HCT116 (cell line): ENCODE measurements around the gene OGDHL. TPM values are rescaled to one million over a fixed set of nuclear protein-coding genes. Genes with fewer than 3 reads are reported as not detected.

Experiments used
- ATAC-seq: fragments of 200-7000 bp; cut with Tn5 transposase; 2 replicates; pipeline ENCODE4 v1.9.1; 2020; ENCODE audit warnings: mild to moderate bottlenecking, moderate library complexity
- BruUV-seq: library from RNA; stranded (reverse); fragments of 400-500 nt; replicated peaks from 2 replicates; lab custom pipeline; 2021; lab: Mats Ljungman, UMichigan
- CTCF ChIA-PET: fragments of 300-600 bp; sonication (Branson Sonifier 250); formaldehyde crosslinking; loops from one replicate; lab custom pipeline; 2021; ENCODE audit warnings: antibody characterized with exemption; lab: Charles Lee
- POLR2A ChIA-PET: fragments of 300-600, 350-600 bp; sonication (Branson Sonifier 250); formaldehyde crosslinking; loops from one replicate; lab custom pipeline; 2021; ENCODE audit warnings: antibody characterized with exemption; lab: Charles Lee
- RAD21 ChIA-PET, 2 experiments: fragments of 300-600 bp; sonication (Branson Sonifier 250); formaldehyde crosslinking; loops; one replicate each; lab custom pipeline; 2023; ENCODE audit warnings: low total read pairs in 2 of 2; ENCODE audit not compliant: uncharacterized antibody in 2 of 2, unreplicated experiment in 2 of 2, low non-redundant PET in 1 of 2; lab: Charles Lee
- DNase-seq: peaks from one replicate; pipeline ENCODE4 v3.0.0-alpha.2; 2010; ENCODE audit warnings: low read depth, low spot score
- H2AFZ ChIP-seq: fragments of 200-600 bp; shearing (Covaris generic), sonication (generic); 2 replicates; pipeline ENCODE4 v1.6.1; 2017; ENCODE audit warnings: low read depth, mixed run types, mixed read lengths, antibody characterized with exemption, low read length; ENCODE audit not compliant: poor library complexity, severe bottlenecking
- H3K27ac ChIP-seq: 2 replicates; pipeline ENCODE4 v1.5.1; 2012; ENCODE audit warnings: low read depth, low read length
- H3K27me3 ChIP-seq: fragments of 200-600 bp; sonication (generic); 2 replicates; pipeline ENCODE4 v1.6.1; 2016; ENCODE audit warnings: mixed run types, low read length, mixed read lengths; ENCODE audit not compliant: insufficient read depth
- H3K36me3 ChIP-seq, 2 experiments: fragments of 200-500 bp in 1 of 2; fragments of 200-600 bp in 1 of 2; sonication (Bioruptor generic) in 1 of 2; sonication (generic) in 1 of 2; 2 replicates each; pipeline versions ENCODE4 v1.5.1 to v1.6.1; 2014 to 2016; ENCODE audit warnings: low read length in 2 of 2, inconsistent platforms in 1 of 2, mixed read lengths in 1 of 2, mixed run types in 1 of 2; ENCODE audit not compliant: insufficient read depth in 2 of 2, control insufficient read depth in 1 of 2
- H3K4me1 ChIP-seq, 2 experiments: fragments of 200-600 bp in 1 of 2; sonication (generic) in 1 of 2; 2 replicates each; pipeline versions ENCODE4 v1.5.1 to v1.6.1; 2012 to 2017; ENCODE audit warnings: low read length in 2 of 2, inconsistent platforms in 1 of 2, mild to moderate bottlenecking in 1 of 2, mixed read lengths in 1 of 2, mixed run types in 1 of 2, moderate library complexity in 1 of 2; ENCODE audit not compliant: insufficient read depth in 2 of 2, control insufficient read depth in 1 of 2
- H3K4me2 ChIP-seq: fragments of 200-600 bp; sonication (generic); 2 replicates; pipeline ENCODE4 v1.6.1; 2017; ENCODE audit warnings: mixed run types, low read length, mixed read lengths
- H3K4me3 ChIP-seq, 2 experiments: fragments of 200-600 bp in 1 of 2; sonication (generic) in 1 of 2; replicated peaks in 1 of 2; 2 replicates each; pipeline ENCODE4 v1.5.1; 2011 to 2016; ENCODE audit warnings: low read length in 2 of 2, control low read depth in 1 of 2, low read depth in 1 of 2, mild to moderate bottlenecking in 1 of 2, mixed read lengths in 1 of 2, mixed run types in 1 of 2
- H3K79me2 ChIP-seq: fragments of 200-600 bp; sonication (generic); 2 replicates; pipeline ENCODE4 v1.6.1; 2017; ENCODE audit warnings: mild to moderate bottlenecking, mixed run types, low read length, moderate library complexity, mixed read lengths; ENCODE audit not compliant: insufficient read depth
- H3K9ac ChIP-seq: fragments of 200-600 bp; sonication (generic); 2 replicates; pipeline ENCODE4 v1.6.1; 2016; ENCODE audit warnings: low read length, mixed read lengths
- H3K9me2 ChIP-seq: fragments of 200-600 bp; sonication (generic), shearing (Covaris generic); 2 replicates; pipeline ENCODE4 v1.6.1; 2017; ENCODE audit warnings: mixed run types, mild to moderate bottlenecking, moderate library complexity; ENCODE audit not compliant: insufficient read depth
- H3K9me3 ChIP-seq, 2 experiments: fragments of 200-500 bp in 1 of 2; fragments of 200-600 bp in 1 of 2; sonication (Bioruptor generic) in 1 of 2; sonication (generic) in 1 of 2; 2 replicates each; pipeline ENCODE4 v1.6.1; 2014 to 2017; ENCODE audit warnings: low read length in 2 of 2, mixed read lengths in 2 of 2, inconsistent platforms in 1 of 2, low read depth in 1 of 2, mild to moderate bottlenecking in 1 of 2, mixed run types in 1 of 2, moderate library complexity in 1 of 2; ENCODE audit not compliant: control insufficient read depth in 1 of 2, insufficient read depth in 1 of 2
- H4K20me1 ChIP-seq: fragments of 200-600 bp; sonication (generic), shearing (Covaris generic); 2 replicates; pipeline ENCODE4 v1.6.1; 2017; ENCODE audit warnings: mixed run types, mild to moderate bottlenecking, moderate library complexity; ENCODE audit not compliant: insufficient read depth
- CBX3 ChIP-seq: IDR thresholded peaks from 2 replicates; pipeline ENCODE4 v1.6.1; 2012; ENCODE audit warnings: low read depth
- CEBPB ChIP-seq: IDR thresholded peaks from 2 replicates; pipeline ENCODE4 v1.6.1; 2012; ENCODE audit warnings: low read depth
- EZH2 ChIP-seq: fragments of 200-600 bp; sonication (generic); IDR thresholded peaks from 2 replicates; pipeline ENCODE4 v1.6.1; 2017; ENCODE audit warnings: antibody characterized with exemption, mixed run types
- EZH2phosphoT487 ChIP-seq: fragments of 200-600 bp; IDR thresholded peaks from 2 replicates; pipeline ENCODE4 v1.6.1; 2018; ENCODE audit warnings: antibody characterized with exemption, borderline replicate concordance
- JUND ChIP-seq: IDR thresholded peaks from 2 replicates; pipeline ENCODE4 v1.6.1; 2012
- MAX ChIP-seq: IDR thresholded peaks from 2 replicates; pipeline ENCODE4 v1.6.1; 2012
- SP1 ChIP-seq: IDR thresholded peaks from 2 replicates; pipeline ENCODE4 v1.6.1; 2012; ENCODE audit warnings: low read depth
- SRF ChIP-seq: IDR thresholded peaks from 2 replicates; pipeline ENCODE4 v1.6.1; 2012; ENCODE audit warnings: low read depth
- TCF7L2 ChIP-seq: IDR thresholded peaks from 2 replicates; pipeline ENCODE4 v1.7.0; 2011; ENCODE audit warnings: borderline replicate concordance, inconsistent platforms; ENCODE audit not compliant: insufficient read depth, insufficient read length; ENCODE audit errors: extremely low read depth
- ZBTB33 ChIP-seq: IDR thresholded peaks from 2 replicates; pipeline ENCODE4 v1.6.1; 2011; ENCODE audit warnings: mild to moderate bottlenecking, low read length, moderate library complexity; ENCODE audit not compliant: insufficient replicate concordance; ENCODE audit errors: extremely low read depth
- ZFX ChIP-seq: fragments of 450-650 bp; IDR thresholded peaks from 2 replicates; pipeline ENCODE4 v1.6.1; 2017
- intact Hi-C: fragments of 100-400 bp; cut with micrococcal nuclease; formaldehyde crosslinking; loops from 2 replicates; pipeline ENCODE4 v1.10.0; 2022
- total RNA-seq: library from RNA; stranded (reverse); gene quantifications from one replicate; pipeline ENCODE4 v1.2.1, GENCODE V29; 2021; ENCODE audit not compliant: unreplicated experiment

The OGDHL gene
- total RNA-seq, 1 experiment from 2014 or later = 16.3 TPM

GRCh38 chr10:49751636-49752510, 10.2 kb downstream of the OGDHL start:
- peaks cover 0 to 3% of the 10 kb centered on the region in 2 experiments; a peak in 1 of 4 replicates for H3K36me3 ChIP-seq
- H3K27ac ChIP-seq = no peak overlapping the region
- H3K9me2 ChIP-seq = no peaks in the 10 kb centered on the region
- POLR2A ChIA-PET = no interaction called here
- no peak overlapping the region for H3K9ac ChIP-seq
- no peak overlapping the region for H3K4me2 ChIP-seq
- TF ChIP-seq ZFX (no peak), JUND (no peak), CEBPB (no peak), TCF7L2 (no peak), MAX (no peak), EZH2phosphoT487 (no peak), EZH2 (no peak), ZBTB33 (no peak), CBX3 (no peak), SP1 (no peak), SRF (no peak)
- TF ChIP-seq, all 23 proteins: peak for 0
- DNase-seq (no peak), ATAC-seq (no peak)
- H4K20me1 ChIP-seq = no peaks in the 10 kb centered on the region
- intact Hi-C loops = no loop called here
- no peaks in the 10 kb centered on the region for H3K79me2 ChIP-seq
- ChIA-PET CTCF (no interaction called here), RAD21 (no interaction called here)
- no peaks in the 10 kb centered on the region for H3K4me1 ChIP-seq
- no peak overlapping the region for H2AFZ ChIP-seq
- H3K4me3 ChIP-seq = no peak overlapping the region
- BruUV-seq = no TSS peak
- no peaks in the 10 kb centered on the region for H3K27me3 ChIP-seq
- no peaks in the 10 kb centered on the region for H3K9me3 ChIP-seq
